Pancreas (tissue), 10 donors: ENCODE measurements around the gene TIMP3. TPM values are rescaled to one million over a fixed set of nuclear protein-coding genes. Genes with fewer than 3 reads are reported as not detected.
A peak's percentile ranks its signal among the peaks of the same experiment; 100 is the strongest.

Experiments used
- ATAC-seq, 4 donors: fragments of 200-7000 bp; cut with Tn5 transposase; one replicate each; pipeline versions ENCODE4 v1.8.0 to v1.9.1; 2020; ENCODE audit warnings: mild to moderate bottlenecking in 4 of 4, moderate library complexity in 4 of 4
- DNase-seq, 6 donors: peaks; one replicate each; pipeline ENCODE4 v3.0.0-alpha.2; 2020
- FAIRE-seq: peaks from 2 replicates; lab custom pipeline; 2012; peaks lifted over from hg19 to GRCh38; lab: Jason Lieb, UNC
- H3K27ac ChIP-seq, 4 donors: fragments of 200-600 bp; sonication (generic); 1 replicate in 3 of 4; 2 replicates in 1 of 4; pipeline versions ENCODE4 v1.5.0 to v1.8.0; 2020
- H3K27me3 ChIP-seq, 4 donors: fragments of 200-600 bp; one replicate each; pipeline ENCODE4 v1.8.0; 2021
- H3K36me3 ChIP-seq, 3 donors: fragments of 200-600 bp; sonication (generic) in 1 of 3; one replicate each; pipeline versions ENCODE4 v1.5.0 to v1.8.0; 2020 to 2021
- H3K4me1 ChIP-seq, 3 donors: fragments of 200-600 bp; one replicate each; pipeline ENCODE4 v1.8.0; 2021
- H3K4me3 ChIP-seq, 4 donors: fragments of 200-600 bp; sonication (generic) in 2 of 4; one replicate each; pipeline versions ENCODE4 v1.5.0 to v1.8.0; 2020 to 2021
- H3K9me3 ChIP-seq, 4 donors: fragments of 200-600 bp; one replicate each; pipeline ENCODE4 v1.8.0; 2021
- CTCF ChIP-seq, 4 donors: fragments of 200-600 bp; sonication (generic) in 3 of 4; IDR thresholded peaks; one replicate each; pipeline versions ENCODE4 v1.5.0 to v1.8.0; 2021; ENCODE audit warnings: antibody characterized with exemption in 4 of 4
- WGBS, 2 donors: extraction: QIAGEN DNeasy Blood & Tissue Kit; methylation state at CpG; one replicate each; pipeline ENCODE4 v1.1.7; 2013; 5-methylcytosine and 5-hydroxymethylcytosine counted together
- intact Hi-C, 3 donors: fragments of 100-400 bp; cut with DNase I; formaldehyde crosslinking; loops; one replicate each; pipeline versions ENCODE4 v1.11.1 to v1.14.2; 2022
- polyA plus RNA-seq, 2 donors: library from polyadenylated mRNA; stranded (reverse); fragments of 200-250 nt; gene quantifications; one replicate each; pipeline ENCODE4 v1.2.3, GENCODE V29; 2013
- total RNA-seq, 6 donors: library from RNA; stranded (reverse); fragmentation: NEBNext Ultra II Directional in 4 of 6; extraction: Animal tissue kit (Norgen Biotek cat#: 25700) in 4 of 6; gene quantifications; one replicate each; pipeline versions ENCODE4 v1.2.1 to v1.2.4, GENCODE V29; 2021 to 2023
- donor health status: healthy with polysubstance abuse.
- donor health status: DM: no; HTN: no; CAD: no; lungs with moderate emphysema.
- donor health status: DM: no; HTN: no; CAD: no.
- donor health status: control.
- donor health status: control.
- donor health status: Bipolar disorder and iron deficiency.
- donor health status: DM: yes; HTN: yes; CAD: no.
- donor health status: DM: no; HTN: no; CAD: no.
- donor health status: DM: no; HTN: no; CAD: no.
- donor health status: DM: yes; HTN: yes; CAD: no.

TIMP3 gene
- total and polyA plus RNA-seq, 8 donors: 14.0 to 87.0 (median 48.2) TPM

- Histone ChIP-seq H3K27ac (no peak overlapping the region), H3K36me3 (no peaks in the 10 kb centered on the region), H3K4me1 (no peaks in the 10 kb centered on the region), H3K27me3 (no peaks in the 10 kb centered on the region), H3K9me3 (no peaks in the 10 kb centered on the region), H3K4me3 (no peak overlapping the region)
- intact Hi-C loops: loop anchor here (5.0 to 10.0 kb wide), 3 partner anchors 130 to 260 kb away; no protein-coding TSS in a partner anchor
- WGBS, 2 donors: 61 to 65% methylated on average over 10 of the region's 10 CpGs
- no peak for DNase-seq
- no peak for TF ChIP-seq CTCF (IDR thresholded peaks at IDR 0.05)
- FAIRE-seq: no peak
- no peak for ATAC-seq
These were observed 6.9 kb upstream of the TIMP3 start for GRCh38 chr22:32794449-32795213.

- no peak for DNase-seq
- Histone ChIP-seq H3K4me1 (no peaks in the 10 kb centered on the region), H3K9me3 (no peaks in the 10 kb centered on the region), H3K27ac (no peak overlapping the region), H3K36me3 (no peaks in the 10 kb centered on the region), H3K4me3 (no peak overlapping the region), H3K27me3 (no peaks in the 10 kb centered on the region)
- 67 to 71% methylated on average over 4 of the region's 4 CpGs for WGBS, 2 donors
- intact Hi-C loops: loop anchor here (5.0 to 10.0 kb wide), 3 partner anchors 130 to 260 kb away; no protein-coding TSS in a partner anchor
- no peak for FAIRE-seq
- no peak for ATAC-seq
- no peak for TF ChIP-seq CTCF (IDR thresholded peaks at IDR 0.05)
These were observed 6.3 kb upstream of the TIMP3 start for GRCh38 chr22:32795214-32795596.

- peak; percentile 59 to 82 (median 76) for TF ChIP-seq CTCF (IDR thresholded peaks at IDR 0.05)
- H3K27ac ChIP-seq: no peak overlapping the region
These were observed 4.5 kb upstream of the TIMP3 start for GRCh38 chr22:32796865-32797573.

GRCh38 chr22:32799496-32799895 lies 2.0 kb upstream of the TIMP3 start:
- no peak overlapping the region for H3K4me3 ChIP-seq
- no peak for DNase-seq
- H3K36me3 ChIP-seq: no peaks in the 10 kb centered on the region
- ATAC-seq: no peak
- no peaks in the 10 kb centered on the region for H3K9me3 ChIP-seq
- peaks cover 0 to 5% (median 0%) of the 10 kb centered on the region in 4 donors for H3K27me3 ChIP-seq
- H3K27ac ChIP-seq: no peak overlapping the region
- intact Hi-C loops: loop anchor here (5.0 to 10.0 kb wide), 3 partner anchors 135 to 265 kb away; no protein-coding TSS in a partner anchor
- no peak for FAIRE-seq
- TF ChIP-seq CTCF (IDR thresholded peaks at IDR 0.05): no peak
- H3K4me1 ChIP-seq: peaks cover 0 to 4% (median 0%) of the 10 kb centered on the region in 3 donors
- 78 to 93% methylated on average over 6 of the region's 6 CpGs for WGBS, 2 donors

More at GRCh38 chr22:32796865-32797573, 4.5 kb upstream of the TIMP3 start:
- no peak for FAIRE-seq
- Histone ChIP-seq H3K4me3 (no peak overlapping the region), H3K4me1 (peaks cover 0 to 3% (median 0%) of the 10 kb centered on the region in 3 donors), H3K9me3 (no peaks in the 10 kb centered on the region), H3K36me3 (no peaks in the 10 kb centered on the region), H3K27me3 (peaks cover 0 to 3% (median 0%) of the 10 kb centered on the region in 4 donors)
- intact Hi-C loops: loop anchor here (5.0 to 10.0 kb wide), 3 partner anchors 132 to 262 kb away; no protein-coding TSS in a partner anchor
- 9 to 12% methylated on average over 17 of the region's 17 CpGs for WGBS, 2 donors
- DNase-seq: peak; percentile 34 to 84 (median 65)
- peak; percentile 70 to 87 (median 84) for ATAC-seq
